Cardiac fibroblast (primary cell): ENCODE data around the gene GNS.

Source experiments
- DNase-seq, 2 donors: peaks; one replicate each; pipeline versions ENCODE4 v3.0.0 to v3.0.0-alpha.2; 2010; ENCODE audit warnings: low read depth in 2 of 2
- H3K4me3 ChIP-seq, 2 donors: replicated peaks in 1 of 2; 1 replicate in 1 of 2; 2 replicates in 1 of 2; pipeline ENCODE4 v1.5.1; 2011; ENCODE audit warnings: low read depth in 2 of 2, low read length in 2 of 2, mild to moderate bottlenecking in 2 of 2, moderate library complexity in 1 of 2
- CTCF ChIP-seq: IDR thresholded peaks from one replicate; pipeline ENCODE4 v1.5.1; 2011; ENCODE audit warnings: low read depth, mild to moderate bottlenecking, low read length, inconsistent platforms

Gene GNS

GRCh38 chr12:64800640-64801039, 41.4 kb upstream of the GNS start:
- no peak for TF ChIP-seq CTCF
- no peak overlapping the region for H3K4me3 ChIP-seq
- no peak for DNase-seq

- no peak overlapping the region for H3K4me3 ChIP-seq
- TF ChIP-seq CTCF = no peak
- no peak for DNase-seq
Observed at GRCh38 chr12:64798165-64798564, 39.0 kb upstream of the GNS start.

GRCh38 chr12:64797156-64797555, 38.0 kb upstream of the GNS start:
- no peak for DNase-seq
- no peak overlapping the region for H3K4me3 ChIP-seq
- no peak for TF ChIP-seq CTCF

GRCh38 chr12:64796205-64796845, 37.1 kb upstream of the GNS start:
- DNase-seq = peak; percentile 95 to 97
- H3K4me3 ChIP-seq = no peak overlapping the region
- peak; percentile 80 for TF ChIP-seq CTCF

GRCh38 chr12:64794305-64794704, 35.1 kb upstream of the GNS start:
- DNase-seq = no peak
- TF ChIP-seq CTCF = no peak
- H3K4me3 ChIP-seq = no peak overlapping the region

- no peak overlapping the region for H3K4me3 ChIP-seq
- DNase-seq = no peak
- TF ChIP-seq CTCF = no peak
Observed at GRCh38 chr12:64793610-64794009, 34.4 kb upstream of the GNS start.

- TF ChIP-seq CTCF = no peak
- DNase-seq = no peak
- no peak overlapping the region for H3K4me3 ChIP-seq
Observed at GRCh38 chr12:64792128-64792527, 32.9 kb upstream of the GNS start.
